Vagina (tissue), 2 donors: ENCODE measurements around the gene ZNF749.

ENCODE experiments used
- POLR2A ChIP-seq, 2 donors: fragments of 450-650 bp; IDR thresholded peaks; one replicate each; pipeline ENCODE4 v1.6.1; 2017; ENCODE audit warnings: antibody characterized with exemption in 2 of 2, mild to moderate bottlenecking in 2 of 2, moderate library complexity in 2 of 2
- POLR2AphosphoS5 ChIP-seq, 2 donors: sonication (generic); formaldehyde crosslinking; IDR thresholded peaks; one replicate each; pipeline ENCODE4 v1.9.0; 2017; ENCODE audit warnings: antibody characterized with exemption in 2 of 2, mild to moderate bottlenecking in 2 of 2, low read depth in 1 of 2; ENCODE audit not compliant: insufficient read depth in 1 of 2
- TF ChIP-seq, protein P1 (sequence below), 3 experiments: fragments of 450-650 bp in 2 of 3; fragments of 200-600 bp in 1 of 3; sonication (generic) in 1 of 3; IDR thresholded peaks; one replicate each; pipeline ENCODE4 v1.5.1; 2017 to 2019; ENCODE audit warnings: antibody characterized with exemption in 3 of 3, mild to moderate bottlenecking in 2 of 3, moderate library complexity in 2 of 3

DNA sequence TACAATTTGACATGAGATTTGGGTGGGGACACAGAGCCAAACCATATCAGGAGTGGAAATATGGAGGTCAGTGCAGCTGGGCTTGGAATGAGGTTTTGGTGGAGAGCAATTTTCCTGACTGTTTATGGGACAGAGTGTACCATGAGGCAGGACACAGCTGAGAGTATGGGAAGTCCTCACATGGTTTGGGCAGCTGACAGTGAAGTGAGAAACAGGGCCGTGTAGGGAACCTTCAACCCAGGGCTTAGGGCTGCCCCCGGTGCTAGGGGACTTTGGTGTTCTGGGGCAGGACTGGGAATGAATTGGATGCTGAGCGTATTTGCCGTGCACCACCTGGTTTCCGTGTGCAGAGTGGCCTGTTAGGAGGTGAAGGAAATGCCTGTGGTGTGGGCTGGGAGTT, 39.4 kb upstream of the ZNF749 start:
- no peak for TF ChIP-seq POLR2A (IDR thresholded peaks at IDR 0.05)
- TF ChIP-seq, protein P1, sequence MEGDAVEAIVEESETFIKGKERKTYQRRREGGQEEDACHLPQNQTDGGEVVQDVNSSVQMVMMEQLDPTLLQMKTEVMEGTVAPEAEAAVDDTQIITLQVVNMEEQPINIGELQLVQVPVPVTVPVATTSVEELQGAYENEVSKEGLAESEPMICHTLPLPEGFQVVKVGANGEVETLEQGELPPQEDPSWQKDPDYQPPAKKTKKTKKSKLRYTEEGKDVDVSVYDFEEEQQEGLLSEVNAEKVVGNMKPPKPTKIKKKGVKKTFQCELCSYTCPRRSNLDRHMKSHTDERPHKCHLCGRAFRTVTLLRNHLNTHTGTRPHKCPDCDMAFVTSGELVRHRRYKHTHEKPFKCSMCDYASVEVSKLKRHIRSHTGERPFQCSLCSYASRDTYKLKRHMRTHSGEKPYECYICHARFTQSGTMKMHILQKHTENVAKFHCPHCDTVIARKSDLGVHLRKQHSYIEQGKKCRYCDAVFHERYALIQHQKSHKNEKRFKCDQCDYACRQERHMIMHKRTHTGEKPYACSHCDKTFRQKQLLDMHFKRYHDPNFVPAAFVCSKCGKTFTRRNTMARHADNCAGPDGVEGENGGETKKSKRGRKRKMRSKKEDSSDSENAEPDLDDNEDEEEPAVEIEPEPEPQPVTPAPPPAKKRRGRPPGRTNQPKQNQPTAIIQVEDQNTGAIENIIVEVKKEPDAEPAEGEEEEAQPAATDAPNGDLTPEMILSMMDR (IDR thresholded peaks at IDR 0.05) = no peak
- TF ChIP-seq POLR2AphosphoS5 (IDR thresholded peaks at IDR 0.05; ENCODE audit: insufficient read depth in 1 of 2, low read depth in 1 of 2) = no peak
